CD4-positive, alpha-beta T cell treated with Interleukin-6 for 4 hours (primary cell): ENCODE data around the gene ARHGEF19.
"Not testable (repeated sequence)": the region's sequence is repeated elsewhere in the genome, so short reads cannot be mapped to it uniquely, and the experiment has no call there.

Experiments used
- DNase-seq: peaks from one replicate; pipeline ENCODE4 v3.0.0-alpha.2; 2020; ENCODE audit warnings: mixed read lengths

The ARHGEF19 gene

GRCh38 chr1:16178596-16179497, 33.6 kb downstream of the ARHGEF19 start:
- DNase-seq, result no peak

DNA sequence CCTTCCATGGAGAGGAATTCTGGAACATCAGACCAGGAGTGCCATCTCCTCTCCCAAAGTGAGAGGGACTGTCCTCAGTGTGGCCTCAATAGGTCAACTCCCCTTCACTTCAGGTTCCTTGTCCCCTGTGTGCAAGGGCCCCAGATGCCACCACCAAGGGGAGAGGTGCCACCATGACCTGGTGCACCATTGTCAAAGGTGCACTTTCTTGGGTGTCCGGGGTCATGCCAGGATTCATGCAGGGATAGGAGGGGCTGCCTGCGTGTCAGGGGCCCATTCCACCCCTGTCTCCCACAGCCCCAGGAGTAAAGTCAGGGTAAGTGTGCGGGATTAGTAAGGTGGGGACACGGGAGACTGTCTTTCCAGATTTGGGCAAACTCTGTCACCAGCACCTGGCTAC, 35.1 kb downstream of the ARHGEF19 start:
- no peak for DNase-seq

GRCh38 chr1:16176653-16177052, 35.8 kb downstream of the ARHGEF19 start:
- no peak for DNase-seq

- DNase-seq, result no peak
Measured at GRCh38 chr1:16175610-16176553, 36.6 kb downstream of the ARHGEF19 start.

GRCh38 chr1:16174886-16175598, 37.4 kb downstream of the ARHGEF19 start:
- DNase-seq, result no peak

DNA sequence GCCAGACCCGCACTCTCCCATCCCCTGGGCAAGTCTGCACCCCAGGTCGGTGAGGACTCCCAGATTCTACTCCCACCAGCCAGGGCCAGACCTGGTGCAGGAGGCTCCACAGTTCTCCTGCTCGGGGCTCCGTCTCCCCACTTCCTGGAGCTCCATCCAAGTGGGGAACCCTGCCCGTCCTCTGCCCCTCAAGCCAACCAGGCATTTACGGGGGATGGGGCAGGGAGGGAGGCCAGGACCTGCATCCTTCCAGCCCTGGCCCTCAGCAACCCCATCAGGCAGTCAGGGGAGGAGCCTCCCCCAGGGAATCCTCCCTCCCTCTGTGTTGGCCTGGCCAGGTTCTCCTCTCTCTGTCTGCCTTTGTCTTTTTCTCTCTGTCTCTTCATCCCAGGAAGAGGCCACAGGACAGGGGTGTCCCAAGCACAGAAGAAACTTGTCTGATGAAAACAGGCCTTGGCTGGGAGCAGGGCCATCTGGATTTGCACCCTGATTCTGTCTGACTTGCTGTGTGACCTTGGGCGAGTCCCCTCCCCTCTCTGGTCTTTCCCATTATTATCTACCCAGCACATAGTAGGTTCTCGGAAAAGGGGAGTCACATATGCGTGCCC, 38.1 kb downstream of the ARHGEF19 start:
- no peak for DNase-seq

DNA sequence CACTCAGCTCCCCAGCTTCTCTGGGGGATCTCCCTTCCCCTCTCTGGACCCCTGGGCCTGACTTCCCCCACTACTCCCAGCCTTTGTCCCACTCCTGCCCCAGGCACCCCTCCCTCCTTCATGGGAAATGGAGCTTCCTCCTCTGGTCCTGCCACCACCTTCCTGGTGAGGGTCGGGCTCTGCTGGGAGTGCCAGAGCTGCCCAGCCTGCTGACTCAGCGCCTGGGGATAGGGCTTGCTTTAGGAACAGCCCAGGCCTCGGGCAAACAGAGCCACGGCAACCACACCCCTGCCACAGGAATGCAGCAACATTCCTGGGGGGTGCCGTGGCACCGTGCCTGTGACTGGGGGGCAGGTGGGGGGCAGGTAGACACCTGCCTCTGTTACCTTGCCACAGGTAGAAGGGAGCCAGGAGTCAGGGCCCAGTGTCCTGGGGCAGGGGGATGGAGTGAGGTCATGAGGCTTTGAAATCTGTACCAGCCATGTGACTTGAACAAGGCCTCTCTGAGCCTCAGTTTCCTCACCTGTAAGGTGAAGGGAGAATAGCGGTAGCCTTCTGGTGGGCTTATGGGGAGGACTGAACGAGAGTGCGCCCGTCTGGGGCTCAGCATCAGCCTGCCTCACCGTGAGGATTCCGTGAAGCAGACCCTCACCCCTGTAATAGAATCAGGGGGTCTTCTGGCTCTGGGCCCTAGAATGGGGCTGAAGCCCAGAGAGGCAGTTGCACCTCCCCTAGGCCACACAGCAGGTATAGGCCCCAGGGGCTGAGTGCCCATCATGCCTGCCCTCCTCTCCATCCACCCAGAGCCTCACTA, 38.8 kb downstream of the ARHGEF19 start:
- no peak for DNase-seq

GRCh38 chr1:16172964-16173446, 39.4 kb downstream of the ARHGEF19 start:
- DNase-seq, result no peak

DNA sequence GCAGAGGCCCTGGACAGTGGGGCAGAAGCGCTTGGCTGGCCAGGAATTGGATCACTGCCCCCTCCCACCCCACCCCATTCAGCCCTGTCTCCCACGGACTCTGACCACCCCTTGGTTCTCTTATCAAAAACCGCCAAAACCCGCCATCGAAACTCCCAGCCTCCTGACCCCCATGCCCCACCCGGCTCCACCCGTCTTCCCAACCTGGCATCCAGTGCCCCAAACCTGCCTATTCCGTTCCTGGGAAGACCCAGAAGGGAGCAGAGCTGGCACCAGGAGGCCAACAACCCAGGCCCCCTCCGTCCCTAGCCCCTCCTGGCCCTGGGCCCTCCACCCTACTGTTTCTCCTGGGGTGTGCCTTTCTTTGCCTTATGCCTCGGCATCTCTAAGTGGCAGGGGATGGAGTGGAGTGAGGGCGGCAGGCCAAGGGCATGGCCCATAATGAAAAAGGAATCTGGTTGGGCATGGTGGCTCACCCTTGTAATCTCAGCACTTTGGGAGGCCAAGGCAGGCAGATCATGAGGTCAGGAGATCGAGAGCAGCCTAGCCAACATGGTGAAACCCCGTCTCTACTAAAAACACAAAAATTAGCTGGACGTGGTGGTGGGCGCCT, 40.1 kb downstream of the ARHGEF19 start:
- DNase-seq, result no peak

- no peak for DNase-seq
Measured at GRCh38 chr1:16171314-16172151, 40.9 kb downstream of the ARHGEF19 start.

DNA sequence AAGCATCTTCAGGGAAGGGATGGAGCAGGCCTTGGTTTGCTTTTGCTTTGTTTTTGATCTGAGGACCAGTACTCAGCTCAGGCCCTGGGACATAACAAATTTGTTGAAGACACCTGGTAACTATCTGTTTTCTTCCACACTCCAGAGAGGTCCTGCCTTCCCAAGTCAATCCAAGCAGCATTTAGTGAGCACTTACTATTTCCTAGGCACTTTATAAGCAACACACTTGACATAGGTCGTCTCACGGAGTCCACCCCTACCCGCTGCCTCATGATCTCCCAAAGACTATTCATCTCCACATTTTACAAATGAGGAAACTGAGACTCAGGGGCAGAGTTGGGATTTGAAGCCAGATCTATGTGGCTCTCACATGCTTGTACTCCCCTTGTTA, 42.2 kb downstream of the ARHGEF19 start:
- no peak for DNase-seq

GRCh38 chr1:16168622-16169360, 43.7 kb downstream of the ARHGEF19 start:
- DNase-seq, result peak; percentile 28

- DNase-seq, result not testable (repeated sequence)
Measured at GRCh38 chr1:16168144-16168495, 44.3 kb downstream of the ARHGEF19 start.

- peak; percentile 74 for DNase-seq
Measured at GRCh38 chr1:16167331-16168143, 44.9 kb downstream of the ARHGEF19 start.

GRCh38 chr1:16166117-16166516, 46.3 kb downstream of the ARHGEF19 start:
- DNase-seq, result no peak

DNA sequence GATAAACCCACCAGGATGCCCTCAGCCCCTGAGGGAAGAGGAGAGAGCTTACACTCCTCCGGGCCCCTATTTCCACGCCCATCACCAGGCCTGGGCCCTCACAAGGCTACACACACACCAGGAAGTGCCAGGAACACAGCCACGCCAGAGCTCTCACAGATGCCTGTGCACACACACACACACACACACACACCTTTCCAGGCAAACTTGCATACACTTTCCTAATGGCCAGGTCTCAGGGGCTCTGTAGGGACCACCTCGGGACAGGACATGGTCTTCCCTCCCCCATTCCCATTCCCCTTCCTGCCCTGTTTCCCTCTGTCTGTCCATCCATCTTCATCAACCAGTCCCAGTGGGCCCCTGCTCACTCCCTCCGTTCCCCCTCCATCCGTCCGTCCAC, 46.9 kb downstream of the ARHGEF19 start:
- peak; percentile 25 for DNase-seq

DNA sequence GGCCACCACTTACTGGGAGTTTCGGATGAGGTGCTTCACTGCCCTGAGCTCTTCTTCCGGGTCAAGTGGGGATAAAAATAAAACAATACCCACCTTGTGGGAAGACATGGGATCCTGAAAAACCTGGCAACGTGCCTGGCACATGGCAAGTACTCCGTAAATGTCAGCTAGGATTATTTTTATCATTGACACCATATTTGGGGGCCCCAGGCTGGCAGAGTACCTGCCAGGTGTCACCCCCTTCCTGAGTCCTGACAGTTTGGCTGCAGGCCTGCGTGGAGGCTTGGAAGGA, 47.4 kb downstream of the ARHGEF19 start:
- no peak for DNase-seq

DNA sequence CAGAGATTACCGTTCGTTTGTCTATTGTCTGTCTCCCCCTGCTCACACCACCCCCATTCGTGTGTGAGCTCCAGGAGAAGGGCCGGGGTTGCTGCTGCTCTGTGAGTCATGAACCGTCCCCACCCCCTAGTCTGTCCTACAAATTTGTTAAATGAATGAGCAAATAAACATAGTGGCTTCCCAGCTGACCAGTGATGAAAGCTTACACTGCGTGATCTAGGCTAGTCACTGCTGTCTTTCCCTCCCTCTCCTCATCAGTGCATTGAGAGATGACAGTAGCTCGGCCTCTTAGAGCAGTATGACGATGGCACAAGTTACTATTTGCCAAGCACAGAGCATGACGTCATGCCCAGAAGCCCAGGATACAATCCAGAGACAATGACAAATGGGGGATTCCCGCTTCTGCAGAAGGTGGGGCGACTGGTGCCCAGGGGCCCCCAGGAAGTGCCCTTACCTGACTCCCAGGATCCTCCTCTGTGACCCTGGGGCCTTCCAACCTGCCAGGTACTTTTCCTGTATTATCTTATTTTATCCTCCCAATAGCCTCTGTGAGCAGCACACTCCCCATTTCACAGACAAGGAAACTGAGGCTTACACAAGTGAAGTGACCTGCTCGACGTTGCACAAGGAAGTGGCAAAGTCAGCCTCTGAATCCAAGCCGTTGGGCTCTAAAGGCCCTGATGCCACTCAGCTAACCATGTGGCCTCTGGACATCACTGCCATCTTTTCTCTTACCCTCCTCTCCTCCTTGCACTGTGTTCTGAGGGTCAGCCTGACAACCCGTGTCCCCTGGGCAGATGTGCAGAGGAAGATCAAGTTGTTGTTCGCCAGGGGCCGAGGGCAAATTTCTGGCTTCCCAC, 48.0 kb downstream of the ARHGEF19 start:
- DNase-seq, result no peak
